CD14-positive monocyte (primary cell): ENCODE measurements around the gene PPT2. TPM values are rescaled to one million over a fixed set of nuclear protein-coding genes. Genes with fewer than 3 reads are reported as not detected.
A peak's percentile ranks its signal among the peaks of the same experiment; 100 is the strongest.
"Not testable (repeated sequence)": the region's sequence is repeated elsewhere in the genome, so short reads cannot be mapped to it uniquely, and the experiment has no call there.

Experiments
- DNase-seq, 3 donors: peaks; one replicate each; pipeline ENCODE4 v3.0.0-alpha.2; 2011 to 2022
- H2AFZ ChIP-seq: 2 replicates; pipeline ENCODE4 v1.6.0; 2012; ENCODE audit warnings: mild to moderate bottlenecking, low read depth, low read length, inconsistent platforms; ENCODE audit not compliant: insufficient read depth, poor library complexity, severe bottlenecking
- H3K27ac ChIP-seq, 2 donors: 1 replicate in 1 of 2; 2 replicates in 1 of 2; pipeline ENCODE4 v1.5.1; 2012 to 2013; ENCODE audit warnings: low read length in 2 of 2, control low read depth in 1 of 2, inconsistent platforms in 1 of 2, low read depth in 1 of 2, mild to moderate bottlenecking in 1 of 2
- H3K27me3 ChIP-seq, 2 donors: one replicate each; pipeline versions ENCODE4 v1.6.0 to v1.6.1; 2011 to 2013; ENCODE audit warnings: low read length in 2 of 2; ENCODE audit not compliant: control insufficient read depth in 2 of 2, insufficient read depth in 2 of 2
- H3K36me3 ChIP-seq, 2 donors: replicated peaks in 1 of 2; 1 replicate in 1 of 2; 2 replicates in 1 of 2; pipeline versions ENCODE4 v1.5.1 to v1.6.1; 2012 to 2013; ENCODE audit warnings: low read length in 2 of 2, control low read depth in 1 of 2, inconsistent platforms in 1 of 2, mild to moderate bottlenecking in 1 of 2; ENCODE audit not compliant: insufficient read depth in 2 of 2, control insufficient read depth in 1 of 2
- H3K4me1 ChIP-seq, 2 donors: 1 replicate in 1 of 2; 2 replicates in 1 of 2; pipeline versions ENCODE4 v1.5.1 to v1.6.1; 2012 to 2013; ENCODE audit warnings: low read length in 2 of 2, control low read depth in 1 of 2, inconsistent platforms in 1 of 2, mild to moderate bottlenecking in 1 of 2, moderate library complexity in 1 of 2; ENCODE audit not compliant: insufficient read depth in 2 of 2, control insufficient read depth in 1 of 2
- H3K4me2 ChIP-seq: replicated peaks from 2 replicates; pipeline ENCODE3; 2012; ENCODE audit warnings: low read length, moderate library complexity, mild to moderate bottlenecking; ENCODE audit not compliant: poor library complexity, severe bottlenecking; ENCODE audit errors: extremely low read depth
- H3K4me3 ChIP-seq, 3 experiments: fragments of 200-600 bp in 1 of 3; sonication (generic) in 1 of 3; replicated peaks in 1 of 3; 1 replicate in 2 of 3; 2 replicates in 1 of 3; pipeline ENCODE4 v1.5.1; 2011 to 2013; ENCODE audit warnings: low read length in 3 of 3, mild to moderate bottlenecking in 3 of 3, control low read depth in 2 of 3, low read depth in 2 of 3, inconsistent platforms in 1 of 3, moderate library complexity in 1 of 3
- H3K79me2 ChIP-seq: 2 replicates; pipeline ENCODE4 v1.6.0; 2012; ENCODE audit warnings: mild to moderate bottlenecking, control low read depth, inconsistent platforms, low read length, moderate library complexity; ENCODE audit not compliant: insufficient read depth
- H3K9ac ChIP-seq: 2 replicates; pipeline ENCODE4 v1.6.0; 2017; ENCODE audit warnings: low read length, mild to moderate bottlenecking; ENCODE audit not compliant: insufficient read depth, poor library complexity, severe bottlenecking
- H3K9me3 ChIP-seq, 2 donors: replicated peaks in 1 of 2; 1 replicate in 1 of 2; 2 replicates in 1 of 2; pipeline versions ENCODE4 v1.5.1 to v1.6.1; 2012 to 2013; ENCODE audit warnings: low read length in 2 of 2, control low read depth in 1 of 2; ENCODE audit not compliant: control insufficient read depth in 1 of 2, insufficient read depth in 1 of 2
- H4K20me1 ChIP-seq: 2 replicates; pipeline ENCODE4 v1.6.0; 2012; ENCODE audit warnings: mild to moderate bottlenecking, low read length, control low read depth, moderate library complexity; ENCODE audit not compliant: insufficient read depth
- H3K27ac Mint-ChIP-seq, 7 donors: one replicate each; pipeline ENCODE4 v1.8.0; 2020; ENCODE audit warnings: mild to moderate bottlenecking in 7 of 7, mixed read lengths in 7 of 7, moderate library complexity in 6 of 7, inconsistent platforms in 2 of 7
- H3K27me3 Mint-ChIP-seq, 3 donors: one replicate each; pipeline ENCODE4 v1.8.0; 2021 to 2022; ENCODE audit warnings: low read depth in 3 of 3, mild to moderate bottlenecking in 3 of 3, mixed read lengths in 3 of 3, moderate library complexity in 3 of 3, inconsistent platforms in 1 of 3
- H3K36me3 Mint-ChIP-seq, 2 donors: one replicate each; pipeline ENCODE4 v1.8.0; 2020; ENCODE audit warnings: mixed read lengths in 2 of 2, inconsistent platforms in 1 of 2, mild to moderate bottlenecking in 1 of 2
- H3K4me1 Mint-ChIP-seq: one replicate; pipeline ENCODE4 v1.8.0; 2020; ENCODE audit warnings: mild to moderate bottlenecking, mixed read lengths
- H3K4me3 Mint-ChIP-seq, 2 donors: one replicate each; pipeline ENCODE4 v1.8.0; 2020; ENCODE audit warnings: mild to moderate bottlenecking in 2 of 2, mixed read lengths in 2 of 2, moderate library complexity in 1 of 2
- H3K9me3 Mint-ChIP-seq, 7 donors: one replicate each; pipeline ENCODE4 v1.8.0; 2020 to 2022; ENCODE audit warnings: mixed read lengths in 7 of 7, mild to moderate bottlenecking in 6 of 7, moderate library complexity in 6 of 7, inconsistent platforms in 2 of 7
- WGBS: methylation state at CpG from one replicate; pipeline ENCODE4 v1.1.5; 2013; ENCODE audit warnings: missing lambda C conversion rate; ENCODE audit not compliant: insufficient coverage; 5-methylcytosine and 5-hydroxymethylcytosine counted together
- intact Hi-C, 2 donors: fragments of 100-400 bp; cut with micrococcal nuclease; formaldehyde crosslinking; loops; one replicate each; pipeline versions ENCODE4 v1.15.0 to v1.15.1; 2023
- polyA plus RNA-seq, 3 donors: library from polyadenylated mRNA; depleted of rRNA in 1 of 3; unstranded in 2 of 3; stranded (reverse) in 1 of 3; fragments of 300-500 nt in 2 of 3; fragments of >200 nt in 1 of 3; fragmentation: Illumina TruSeq in 2 of 3; gene quantifications; 1 replicate in 2 of 3; 2 replicates in 1 of 3; pipeline ENCODE4 v1.2.3, GENCODE V29; 2012 to 2021
- TF ChIP-seq, protein P1 (sequence below): fragments of 200-600 bp; IDR thresholded peaks from one replicate; pipeline ENCODE4 v1.8.0; 2022; ENCODE audit warnings: antibody characterized with exemption, mild to moderate bottlenecking

The PPT2 gene
- polyA plus RNA-seq, 3 donors = 1.4 to 4.0 (median 1.8) TPM

DNA sequence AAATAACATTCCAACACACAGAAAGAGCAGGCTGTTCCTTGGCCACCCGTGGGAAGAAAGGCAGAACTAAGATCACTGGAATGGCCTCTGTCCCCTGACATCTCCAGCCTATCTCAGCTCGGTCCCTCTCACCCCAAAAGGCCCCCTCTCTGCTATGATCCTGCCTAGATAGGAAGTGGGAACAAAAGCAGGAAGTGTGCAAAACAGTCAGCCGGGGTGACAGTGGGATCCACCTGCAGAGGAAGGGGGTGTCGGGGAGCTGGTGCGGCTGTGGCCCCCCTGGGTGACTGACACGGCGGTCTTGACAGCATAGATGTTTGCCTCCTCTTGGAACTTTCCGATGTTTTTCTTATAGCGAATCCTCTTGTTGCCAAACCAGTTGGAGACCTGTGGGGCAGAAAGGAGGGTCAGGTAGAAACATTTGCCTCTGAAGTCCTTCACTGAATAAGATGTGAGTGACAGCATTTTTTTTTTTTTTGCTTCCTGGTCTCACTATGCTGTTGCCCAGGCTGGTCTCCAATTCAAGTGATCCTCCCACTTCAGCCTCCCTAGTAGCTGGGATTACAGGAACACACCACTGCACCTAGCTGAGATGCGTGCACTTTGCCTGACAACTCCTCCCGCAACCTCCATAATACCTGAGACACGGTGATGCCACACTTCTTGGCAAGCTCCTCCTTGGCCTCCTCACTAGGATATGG, 33.2 kb downstream of the PPT2 start:
- TF ChIP-seq, protein P1, sequence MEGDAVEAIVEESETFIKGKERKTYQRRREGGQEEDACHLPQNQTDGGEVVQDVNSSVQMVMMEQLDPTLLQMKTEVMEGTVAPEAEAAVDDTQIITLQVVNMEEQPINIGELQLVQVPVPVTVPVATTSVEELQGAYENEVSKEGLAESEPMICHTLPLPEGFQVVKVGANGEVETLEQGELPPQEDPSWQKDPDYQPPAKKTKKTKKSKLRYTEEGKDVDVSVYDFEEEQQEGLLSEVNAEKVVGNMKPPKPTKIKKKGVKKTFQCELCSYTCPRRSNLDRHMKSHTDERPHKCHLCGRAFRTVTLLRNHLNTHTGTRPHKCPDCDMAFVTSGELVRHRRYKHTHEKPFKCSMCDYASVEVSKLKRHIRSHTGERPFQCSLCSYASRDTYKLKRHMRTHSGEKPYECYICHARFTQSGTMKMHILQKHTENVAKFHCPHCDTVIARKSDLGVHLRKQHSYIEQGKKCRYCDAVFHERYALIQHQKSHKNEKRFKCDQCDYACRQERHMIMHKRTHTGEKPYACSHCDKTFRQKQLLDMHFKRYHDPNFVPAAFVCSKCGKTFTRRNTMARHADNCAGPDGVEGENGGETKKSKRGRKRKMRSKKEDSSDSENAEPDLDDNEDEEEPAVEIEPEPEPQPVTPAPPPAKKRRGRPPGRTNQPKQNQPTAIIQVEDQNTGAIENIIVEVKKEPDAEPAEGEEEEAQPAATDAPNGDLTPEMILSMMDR = no peak
- Mint-ChIP-seq H3K9me3 (no peaks in the 10 kb centered on the region), H3K36me3 (peaks cover 56 to 72% of the 10 kb centered on the region in 2 donors), H3K27ac (peak overlapping the region; percentile 57 to 92 (median 85)), H3K27me3 (peaks cover 0 to 2% (median 1%) of the 10 kb centered on the region in 3 donors), H3K4me1 (peaks cover 62% of the 10 kb centered on the region), H3K4me3 (peak overlapping the region; percentile 52 to 71)
- H3K4me2 ChIP-seq = peak overlapping the region; percentile 100
- H3K27ac ChIP-seq = peak overlapping the region; percentile 0 to 95
- intact Hi-C loops = no loop called here
- H3K4me1 ChIP-seq = peaks cover 57 to 62% of the 10 kb centered on the region in 2 donors
- no peak overlapping the region for H3K9ac ChIP-seq
- no peaks in the 10 kb centered on the region for H3K27me3 ChIP-seq
- H3K9me3 ChIP-seq = no peaks in the 10 kb centered on the region
- DNase-seq = peak in 1 of 3 donors; percentile 37
- peaks cover 79% of the 10 kb centered on the region for H3K79me2 ChIP-seq
- H3K4me3 ChIP-seq = peak overlapping the region in 1 of 3 experiments; percentile 98
- H3K36me3 ChIP-seq = peaks cover 46 to 61% of the 10 kb centered on the region in 2 donors
- no peak overlapping the region for H2AFZ ChIP-seq
- WGBS = 5% methylated on average over 6 of the region's 12 CpGs
- peaks cover 7% of the 10 kb centered on the region for H4K20me1 ChIP-seq

DNA sequence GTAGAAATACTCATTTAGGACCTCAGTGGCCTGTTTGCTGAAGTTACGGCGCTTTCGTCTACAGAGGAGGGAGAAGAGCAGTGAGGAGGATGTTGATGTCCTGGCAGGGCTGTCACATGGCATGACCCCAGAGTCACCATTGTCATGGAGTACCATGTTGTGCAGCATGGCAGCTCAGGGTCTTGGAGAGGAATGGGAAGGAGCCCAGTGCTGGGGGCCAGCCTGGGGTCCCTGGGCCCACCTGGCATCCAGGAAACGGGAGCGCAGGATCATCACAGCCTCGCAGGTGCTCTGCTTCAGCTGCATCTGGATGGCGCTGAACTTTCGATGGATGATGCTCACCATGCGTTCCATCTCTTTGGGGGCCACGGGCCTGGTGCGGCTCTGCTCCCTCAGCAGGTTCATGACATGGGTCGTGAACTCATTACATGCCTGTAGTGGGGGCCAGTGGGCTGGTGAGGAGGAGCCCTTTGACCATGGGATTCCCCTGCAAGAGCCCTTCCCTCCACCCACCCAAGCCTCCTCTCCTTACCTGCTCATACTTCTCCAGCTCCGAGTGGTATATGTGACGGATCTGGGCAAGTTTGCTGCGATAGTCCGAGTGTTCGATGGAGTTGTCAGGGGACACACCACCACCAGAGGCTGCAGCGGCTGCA, 33.9 kb downstream of the PPT2 start:
- Mint-ChIP-seq H3K4me1 (peaks cover 58% of the 10 kb centered on the region), H3K4me3 (peak overlapping the region; percentile 52 to 71), H3K27ac (peak overlapping the region; percentile 61 to 95 (median 90)), H3K36me3 (peaks cover 53 to 66% of the 10 kb centered on the region in 2 donors)
- Histone ChIP-seq H3K27ac (peak overlapping the region in 1 of 2 donors; percentile 95), H3K4me3 (peak overlapping the region in 1 of 3 experiments; percentile 98), H3K79me2 (peaks cover 80% of the 10 kb centered on the region), H3K4me2 (peak overlapping the region; percentile 100), H3K4me1 (peaks cover 51 to 58% of the 10 kb centered on the region in 2 donors), H3K36me3 (peaks cover 40 to 54% of the 10 kb centered on the region in 2 donors), H3K9ac (peak overlapping the region; percentile 84)
- H4K20me1 ChIP-seq, H3K27me3 ChIP-seq, H3K27me3 Mint-ChIP-seq, H3K9me3 Mint-ChIP-seq, DNase-seq, H3K9me3 ChIP-seq, intact Hi-C loops, H2AFZ ChIP-seq: not testable (repeated sequence)
- WGBS = 92% methylated on average over 8 of the region's 18 CpGs
